Measurements from ENCODE around the gene CNTF.

DNA sequence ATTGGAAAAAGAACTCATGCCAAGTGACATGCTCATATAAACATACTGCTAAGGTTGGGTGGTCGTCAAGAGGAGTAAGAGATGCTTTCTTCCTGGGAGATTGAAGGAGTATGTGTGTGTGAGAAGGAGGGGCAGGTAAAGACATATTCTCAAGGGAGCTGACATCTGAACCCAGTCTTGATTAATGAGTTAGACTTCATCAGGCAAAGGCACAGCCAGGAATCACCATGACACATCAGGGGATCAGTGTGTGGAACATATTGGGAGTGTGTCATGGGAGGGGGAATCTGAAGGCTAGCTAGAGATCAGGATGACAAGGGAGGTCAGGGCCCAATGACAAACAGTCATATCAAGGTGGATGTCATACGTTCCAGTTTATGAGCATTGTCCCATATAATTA is 14.9 kb downstream of the CNTF start:
- no peak for TF ChIP-seq RFX5 (IDR thresholded peaks at IDR 0.05; ENCODE audit: low read length)
- TF ChIP-seq, protein P1, sequence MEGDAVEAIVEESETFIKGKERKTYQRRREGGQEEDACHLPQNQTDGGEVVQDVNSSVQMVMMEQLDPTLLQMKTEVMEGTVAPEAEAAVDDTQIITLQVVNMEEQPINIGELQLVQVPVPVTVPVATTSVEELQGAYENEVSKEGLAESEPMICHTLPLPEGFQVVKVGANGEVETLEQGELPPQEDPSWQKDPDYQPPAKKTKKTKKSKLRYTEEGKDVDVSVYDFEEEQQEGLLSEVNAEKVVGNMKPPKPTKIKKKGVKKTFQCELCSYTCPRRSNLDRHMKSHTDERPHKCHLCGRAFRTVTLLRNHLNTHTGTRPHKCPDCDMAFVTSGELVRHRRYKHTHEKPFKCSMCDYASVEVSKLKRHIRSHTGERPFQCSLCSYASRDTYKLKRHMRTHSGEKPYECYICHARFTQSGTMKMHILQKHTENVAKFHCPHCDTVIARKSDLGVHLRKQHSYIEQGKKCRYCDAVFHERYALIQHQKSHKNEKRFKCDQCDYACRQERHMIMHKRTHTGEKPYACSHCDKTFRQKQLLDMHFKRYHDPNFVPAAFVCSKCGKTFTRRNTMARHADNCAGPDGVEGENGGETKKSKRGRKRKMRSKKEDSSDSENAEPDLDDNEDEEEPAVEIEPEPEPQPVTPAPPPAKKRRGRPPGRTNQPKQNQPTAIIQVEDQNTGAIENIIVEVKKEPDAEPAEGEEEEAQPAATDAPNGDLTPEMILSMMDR (IDR thresholded peaks at IDR 0.05): no peak
- no peak for TF ChIP-seq NFIC (IDR thresholded peaks at IDR 0.05; ENCODE audit: borderline replicate concordance)
- no peak for TF ChIP-seq POLR2AphosphoS5 (IDR thresholded peaks at IDR 0.05; ENCODE audit: low read depth, low read length)
- TF ChIP-seq NRF1 (IDR thresholded peaks at IDR 0.05; ENCODE audit: low read depth, low read length): no peak
- TF ChIP-seq RCOR1 (IDR thresholded peaks at IDR 0.05; ENCODE audit: low read length): no peak
- TF ChIP-seq, protein P2, sequence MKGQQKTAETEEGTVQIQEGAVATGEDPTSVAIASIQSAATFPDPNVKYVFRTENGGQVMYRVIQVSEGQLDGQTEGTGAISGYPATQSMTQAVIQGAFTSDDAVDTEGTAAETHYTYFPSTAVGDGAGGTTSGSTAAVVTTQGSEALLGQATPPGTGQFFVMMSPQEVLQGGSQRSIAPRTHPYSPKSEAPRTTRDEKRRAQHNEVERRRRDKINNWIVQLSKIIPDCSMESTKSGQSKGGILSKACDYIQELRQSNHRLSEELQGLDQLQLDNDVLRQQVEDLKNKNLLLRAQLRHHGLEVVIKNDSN (IDR thresholded peaks at IDR 0.05; ENCODE audit: borderline replicate concordance, low read depth): no peak
- TF ChIP-seq YY1 (IDR thresholded peaks at IDR 0.05; ENCODE audit: low read depth): no peak

All from SK-N-SH (cell line).